HG03575 (cell line): Measurements from ENCODE around the gene ITPKB.

ENCODE experiments used
- ATAC-seq: cut with Tn5 transposase; IDR thresholded peaks from one replicate; pipeline ENCODE4 v1.9.1; 2021; ENCODE audit not compliant: unreplicated experiment, insufficient number of reproducible peaks, low FRiP score; ENCODE audit errors: extremely low read depth

ITPKB gene

DNA sequence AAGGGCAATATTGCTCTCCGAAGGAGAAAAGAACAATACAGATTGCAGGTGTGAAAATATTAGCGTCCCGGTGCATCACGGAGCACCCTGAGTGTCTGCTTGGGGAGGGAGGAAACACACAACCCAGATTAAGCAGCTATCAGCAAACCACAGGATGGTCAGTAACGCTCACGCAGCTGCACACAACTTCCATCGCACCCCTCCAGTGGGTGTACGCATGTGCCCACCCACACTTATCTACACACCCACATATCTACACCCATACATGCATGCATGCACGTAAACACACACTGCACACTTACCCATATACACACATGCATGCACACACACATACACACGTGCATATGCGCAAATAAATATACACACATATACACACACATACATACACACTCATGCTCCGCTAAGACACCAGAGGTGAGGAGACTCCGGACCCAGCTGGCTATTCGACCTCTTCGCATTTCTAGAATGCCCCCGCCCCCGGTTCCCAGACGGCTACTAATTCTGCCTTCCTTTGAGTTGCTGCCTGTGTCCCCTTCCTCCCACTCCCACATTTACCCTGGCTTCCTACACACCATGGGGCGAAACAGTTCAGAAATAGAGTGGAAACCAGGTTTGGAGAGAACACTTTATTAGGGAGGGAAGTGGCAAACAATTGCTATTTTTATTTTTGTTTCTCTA lies 26.2 kb downstream of the ITPKB start:
- no peak for ATAC-seq

DNA sequence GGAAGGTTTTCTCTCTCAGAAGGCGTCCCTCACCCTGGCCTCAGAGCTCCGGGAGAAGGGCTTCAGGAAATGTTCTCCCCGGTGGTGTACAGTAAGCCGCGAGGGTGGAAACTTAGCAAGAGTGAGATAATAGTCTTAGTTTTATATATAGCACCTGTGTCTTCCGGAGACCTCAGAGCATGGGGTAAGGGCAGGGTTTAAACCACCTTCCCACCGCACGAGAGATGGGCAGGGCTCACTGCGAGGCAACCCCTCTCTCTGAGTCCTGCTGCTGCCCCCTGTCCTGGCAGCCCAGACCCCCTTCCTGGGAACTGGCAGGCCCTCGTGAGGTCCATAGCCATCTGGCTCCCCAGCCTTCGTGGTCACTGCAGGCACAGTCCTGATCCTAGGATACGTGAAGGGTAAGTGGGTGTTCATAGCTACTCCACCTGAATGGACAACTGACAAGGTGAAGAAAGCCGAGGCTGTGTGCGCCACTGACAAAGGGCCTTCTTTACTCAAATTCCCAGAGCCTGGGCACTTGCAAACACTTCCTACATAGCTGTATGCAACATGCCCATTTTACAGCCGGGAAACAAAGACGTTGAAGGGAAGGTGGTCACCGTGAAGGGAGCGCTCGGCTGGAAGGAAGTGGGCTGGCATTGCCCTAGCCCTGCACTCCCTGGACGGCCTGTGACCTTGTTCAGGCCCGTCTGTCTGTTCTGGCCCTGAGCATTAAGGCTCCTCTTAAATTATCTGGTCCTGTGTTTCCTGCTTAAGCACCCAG lies 26.9 kb downstream of the ITPKB start:
- no peak for ATAC-seq

DNA sequence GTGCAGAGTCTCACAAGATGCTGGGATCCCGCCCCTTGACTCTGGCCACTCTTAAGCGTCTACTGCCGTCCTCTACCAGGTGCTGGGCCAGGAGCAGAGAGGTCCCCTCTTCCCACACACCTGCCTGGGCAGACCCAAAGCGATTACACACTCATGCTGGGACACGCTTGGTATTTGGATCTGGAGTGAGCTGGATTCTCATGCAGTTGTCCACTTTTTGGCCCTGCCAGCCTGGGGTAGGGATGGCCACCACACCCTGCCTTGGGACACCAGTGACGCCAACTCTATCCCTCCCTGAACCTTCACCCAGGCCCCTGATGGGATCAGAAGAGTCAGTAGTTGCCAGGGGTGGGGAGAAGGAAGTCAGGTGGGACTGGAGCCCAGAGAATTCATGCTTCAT lies 28.6 kb downstream of the ITPKB start:
- no peak for ATAC-seq

DNA sequence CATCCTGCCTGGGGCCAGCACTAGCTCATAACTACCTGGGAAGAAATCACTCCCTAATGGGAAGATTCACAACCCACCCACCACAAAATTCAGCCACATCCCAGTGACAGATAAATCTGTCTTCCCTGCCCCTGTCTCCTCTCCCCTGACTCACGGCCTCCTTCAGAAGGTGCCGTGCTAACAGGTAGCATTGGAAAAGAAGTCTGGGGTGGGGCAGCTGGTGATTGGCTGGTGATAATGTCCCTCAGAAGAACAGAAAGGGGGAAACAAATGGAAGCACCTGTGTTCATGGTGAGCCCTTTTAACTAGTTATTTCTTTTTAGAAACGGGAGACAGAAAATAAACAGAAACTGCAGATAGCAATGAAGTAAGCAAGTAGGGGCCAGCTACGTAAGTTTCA lies 29.1 kb downstream of the ITPKB start:
- ATAC-seq: no peak

DNA sequence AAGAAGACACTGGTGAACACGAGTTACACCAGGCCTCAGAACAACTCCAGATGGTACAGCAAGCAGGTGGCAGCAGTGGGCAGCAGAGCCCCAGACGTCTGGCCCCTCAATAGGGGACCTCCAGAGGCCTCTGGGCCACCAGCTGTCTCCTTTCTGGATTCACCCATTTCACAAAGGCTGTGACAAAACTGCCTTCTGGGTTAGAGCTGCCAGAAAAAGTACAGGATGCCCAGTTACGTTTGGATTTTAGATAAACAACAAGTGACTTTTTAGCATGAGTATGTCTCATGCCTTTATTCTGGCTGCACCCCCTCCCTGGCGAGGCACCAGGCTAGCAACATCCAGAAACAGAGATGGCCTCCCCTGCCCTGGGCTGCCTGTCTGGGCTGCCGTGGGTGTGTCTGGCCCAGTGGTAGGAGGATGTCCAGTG lies 30.1 kb downstream of the ITPKB start:
- ATAC-seq: no peak

DNA sequence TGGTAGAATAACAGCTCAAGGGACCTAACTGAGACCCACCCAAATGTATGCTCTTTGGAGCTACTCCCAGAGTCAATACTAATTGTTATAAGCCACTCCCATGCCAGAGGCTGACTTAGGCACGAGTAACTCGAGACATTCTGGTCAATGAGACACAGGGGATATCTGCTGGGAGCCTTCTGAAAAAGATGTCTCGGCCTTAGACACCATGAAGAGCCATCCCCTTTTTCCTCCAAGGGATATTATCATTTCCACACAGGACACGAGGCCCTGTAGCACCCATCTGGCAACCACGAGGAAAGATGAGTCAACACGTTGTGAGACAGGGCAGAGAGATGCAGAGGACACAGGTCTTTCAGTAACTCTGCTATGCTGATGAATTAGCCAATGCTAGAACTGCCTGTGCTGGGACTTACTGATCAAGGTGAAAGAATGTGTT lies 30.7 kb downstream of the ITPKB start:
- no peak for ATAC-seq

DNA sequence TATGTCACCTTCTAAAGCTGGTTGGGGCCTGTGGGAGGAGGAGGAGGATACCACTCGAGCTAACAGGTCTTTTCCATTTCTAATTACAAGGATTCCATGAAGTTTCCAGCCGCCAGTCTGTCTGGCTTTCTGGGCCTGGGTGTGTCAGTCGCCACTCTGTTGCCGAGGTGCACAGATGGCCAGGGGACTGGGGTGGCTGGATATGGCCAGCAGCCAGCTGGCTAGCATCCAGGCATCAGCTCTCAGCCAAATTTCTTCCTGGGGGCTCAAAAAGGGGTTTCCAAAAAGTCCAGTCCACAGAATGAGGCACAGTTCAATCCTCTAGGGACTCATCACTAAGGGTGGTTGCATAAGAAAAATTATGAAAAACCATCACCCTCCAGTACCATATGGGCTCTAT lies 32.4 kb downstream of the ITPKB start:
- ATAC-seq: no peak

DNA sequence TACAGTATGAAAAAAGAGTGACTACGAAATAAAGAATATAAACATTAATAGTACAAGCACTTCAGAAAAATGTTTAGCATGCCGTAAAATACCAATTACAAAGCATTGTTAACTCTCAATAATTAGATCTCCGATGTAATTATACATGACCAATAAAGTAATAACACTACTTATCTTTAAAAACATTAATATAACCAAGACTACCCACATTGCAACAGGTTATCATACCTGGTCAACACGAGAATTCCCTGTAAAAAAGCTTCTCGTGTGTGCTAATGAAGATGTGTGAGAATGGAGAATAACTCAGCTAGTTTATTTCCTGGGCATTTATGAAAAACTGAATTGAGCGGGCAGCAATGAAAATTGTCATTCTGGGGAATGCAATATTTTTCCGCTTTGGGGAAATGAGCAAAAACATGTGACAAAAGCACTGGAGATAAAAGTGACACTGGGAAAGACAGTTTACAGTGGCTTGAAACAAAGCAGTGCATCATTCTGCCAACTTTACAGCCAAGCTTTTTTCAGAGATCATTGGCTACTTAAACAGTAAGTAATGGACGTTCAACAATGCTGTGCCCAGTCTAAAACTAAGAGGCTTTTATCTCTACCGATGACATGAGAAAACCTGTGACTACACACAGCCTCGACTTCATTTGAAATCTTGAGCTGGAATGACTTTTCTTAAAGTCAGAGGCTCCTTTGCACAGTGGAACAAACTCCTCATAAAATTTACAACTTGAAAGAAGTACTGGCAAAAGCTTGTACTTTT lies 34.7 kb downstream of the ITPKB start:
- ATAC-seq: no peak

DNA sequence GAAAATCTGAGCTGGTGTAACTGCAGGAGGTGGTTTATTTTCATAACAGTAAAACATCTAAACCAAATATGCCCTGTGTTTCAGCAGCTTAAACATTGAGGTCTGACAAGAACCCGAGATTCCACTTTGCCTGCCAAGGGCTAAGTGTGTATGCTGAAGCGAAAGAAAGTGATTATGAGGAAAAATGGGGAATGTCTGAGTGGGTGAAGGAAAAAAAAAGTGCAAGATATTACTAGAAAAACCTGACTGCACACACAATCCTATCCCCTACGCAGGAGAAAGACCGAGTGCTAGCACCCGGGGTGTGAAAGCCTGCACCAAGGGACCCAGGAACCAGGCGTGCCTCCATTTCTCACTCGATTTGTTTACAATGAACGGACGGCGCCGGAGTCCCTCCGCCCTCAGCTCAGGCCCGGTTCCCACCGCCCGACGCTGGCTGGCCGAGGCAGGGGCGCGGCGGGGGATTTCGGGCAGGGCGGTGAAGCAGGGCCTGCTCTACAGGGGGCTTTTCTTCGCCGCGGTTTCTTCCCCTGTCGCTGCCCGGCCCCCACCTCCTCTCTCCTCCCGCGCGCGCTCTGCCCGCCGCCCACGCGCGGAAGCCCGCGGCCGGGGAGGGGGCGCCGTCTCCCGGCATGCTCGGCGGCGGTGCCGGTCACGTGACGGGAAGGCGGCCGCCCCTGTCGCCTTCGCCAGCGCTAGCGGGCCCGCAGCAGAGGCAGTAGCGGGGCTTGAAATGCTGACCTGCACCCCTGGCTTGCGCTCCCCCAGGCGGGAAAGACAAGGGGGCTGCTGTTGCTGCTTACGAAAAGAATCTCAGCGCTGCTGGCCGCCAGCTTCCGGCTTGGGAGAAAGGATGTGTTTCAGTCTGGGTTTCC lies 35.9 kb downstream of the ITPKB start:
- no peak for ATAC-seq

DNA sequence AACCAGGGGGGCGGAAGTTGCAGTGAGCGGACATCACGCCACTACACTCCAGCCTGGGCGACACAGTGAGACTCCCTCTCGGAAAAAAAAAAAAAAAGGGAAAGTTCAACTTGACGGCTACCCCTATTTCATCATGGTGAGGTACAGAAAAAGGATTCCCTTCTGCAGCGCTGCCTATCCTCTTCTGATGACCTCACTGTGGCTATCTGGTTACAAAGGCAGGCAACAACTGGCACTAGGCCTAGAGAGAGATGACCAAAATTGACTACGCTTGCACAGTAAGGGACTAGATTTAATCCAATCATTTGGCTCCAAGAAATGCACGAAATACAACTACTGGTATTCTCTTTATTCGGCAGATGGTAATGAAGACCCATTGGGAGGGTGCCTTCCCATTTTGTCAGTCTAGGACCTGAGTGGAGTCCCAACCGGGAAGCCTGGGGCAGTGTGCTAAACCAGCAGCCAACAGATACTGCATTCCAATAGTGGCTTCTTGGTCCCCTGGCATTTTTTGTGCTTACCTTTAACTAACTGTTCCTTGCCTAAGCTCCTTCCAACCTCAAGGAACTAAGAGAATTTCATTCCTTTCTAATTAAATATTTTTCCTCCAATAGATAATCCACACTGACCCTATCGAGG lies 36.6 kb downstream of the ITPKB start:
- no peak for ATAC-seq

DNA sequence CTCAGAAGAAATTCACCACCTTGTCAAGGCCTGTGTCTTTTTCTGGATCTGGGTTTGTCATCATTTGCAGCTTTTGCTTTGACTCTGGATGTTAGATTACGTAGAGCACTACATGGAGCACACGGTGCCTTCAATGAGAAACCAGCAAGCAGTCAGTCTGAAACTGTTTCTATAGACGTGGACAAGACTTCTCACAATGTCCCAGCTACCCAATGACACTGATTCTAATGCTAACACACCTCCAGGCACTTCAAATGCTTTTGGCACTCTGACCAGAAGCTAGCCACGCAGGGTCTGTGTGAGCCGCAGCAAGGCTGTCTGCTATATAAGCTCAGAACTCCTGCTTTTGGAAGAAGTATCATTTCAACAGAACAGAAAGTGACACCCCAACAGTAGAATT lies 38.2 kb downstream of the ITPKB start:
- no peak for ATAC-seq

DNA sequence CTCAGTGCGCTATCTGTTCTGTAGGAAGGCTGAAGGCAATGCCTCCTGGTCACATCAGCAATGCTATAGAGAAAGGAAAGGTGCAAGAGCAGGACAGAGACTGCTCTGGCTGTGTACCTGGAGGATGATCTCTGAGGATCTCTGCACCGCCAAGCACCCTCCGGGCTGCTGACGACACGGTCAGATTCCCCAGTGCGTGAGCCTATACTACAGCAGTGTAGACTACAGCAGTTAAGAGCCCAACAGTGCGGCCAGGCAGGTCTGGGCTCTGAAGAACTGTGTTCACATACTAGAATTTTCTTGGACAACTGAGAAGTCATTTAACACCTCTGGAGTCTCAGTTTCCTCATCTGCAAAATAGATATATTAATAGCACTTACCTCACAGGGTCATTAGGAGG lies 39.9 kb downstream of the ITPKB start:
- no peak for ATAC-seq

DNA sequence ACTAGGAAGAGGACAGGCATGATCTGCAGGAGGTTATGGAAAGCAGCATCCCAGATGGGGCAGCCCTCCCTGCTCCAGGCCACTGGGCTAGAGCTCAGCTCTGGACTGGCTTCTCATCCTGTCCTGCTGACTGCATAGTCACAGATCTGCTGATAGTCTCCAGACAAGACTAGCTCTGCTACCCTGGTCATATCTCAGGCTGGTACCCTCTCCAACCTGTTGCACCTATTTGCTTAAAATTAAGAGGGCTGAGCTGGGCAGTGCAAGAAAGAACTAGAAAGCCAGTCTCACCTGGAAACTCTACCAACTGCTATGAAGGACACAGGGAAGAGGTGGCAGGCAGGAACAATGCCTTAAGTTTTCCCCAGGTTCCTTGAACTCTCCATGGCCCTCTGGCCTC lies 40.4 kb downstream of the ITPKB start:
- ATAC-seq: no peak

DNA sequence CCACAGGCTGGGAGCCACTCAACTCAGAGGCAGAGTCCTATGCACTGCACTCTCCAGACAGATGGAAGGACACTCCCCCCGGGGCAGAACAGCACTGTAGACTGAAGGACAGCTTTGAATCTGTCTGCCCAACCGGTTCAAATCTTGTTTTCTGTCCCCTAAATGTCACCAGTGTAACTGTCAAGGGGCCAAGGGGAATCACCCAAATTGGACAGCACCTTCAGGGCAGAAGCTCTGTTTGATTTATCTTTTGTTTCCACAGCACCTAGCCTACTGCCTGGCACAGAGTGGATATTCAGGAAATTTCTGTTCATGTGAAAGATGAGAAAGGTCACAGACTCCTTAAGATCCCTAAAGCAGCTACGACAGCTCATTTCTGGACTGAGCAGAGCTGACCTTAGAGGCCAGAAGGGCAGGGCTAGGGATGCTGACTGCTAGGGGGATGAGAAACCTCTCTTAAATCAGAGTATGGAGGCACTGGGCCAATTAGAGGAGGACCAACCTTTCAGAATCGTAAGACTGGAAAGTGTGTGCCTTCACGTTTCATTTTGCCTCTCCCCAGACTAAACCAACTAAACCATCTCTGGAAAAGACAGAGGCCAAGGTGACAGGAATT lies 41.0 kb downstream of the ITPKB start:
- ATAC-seq: no peak

DNA sequence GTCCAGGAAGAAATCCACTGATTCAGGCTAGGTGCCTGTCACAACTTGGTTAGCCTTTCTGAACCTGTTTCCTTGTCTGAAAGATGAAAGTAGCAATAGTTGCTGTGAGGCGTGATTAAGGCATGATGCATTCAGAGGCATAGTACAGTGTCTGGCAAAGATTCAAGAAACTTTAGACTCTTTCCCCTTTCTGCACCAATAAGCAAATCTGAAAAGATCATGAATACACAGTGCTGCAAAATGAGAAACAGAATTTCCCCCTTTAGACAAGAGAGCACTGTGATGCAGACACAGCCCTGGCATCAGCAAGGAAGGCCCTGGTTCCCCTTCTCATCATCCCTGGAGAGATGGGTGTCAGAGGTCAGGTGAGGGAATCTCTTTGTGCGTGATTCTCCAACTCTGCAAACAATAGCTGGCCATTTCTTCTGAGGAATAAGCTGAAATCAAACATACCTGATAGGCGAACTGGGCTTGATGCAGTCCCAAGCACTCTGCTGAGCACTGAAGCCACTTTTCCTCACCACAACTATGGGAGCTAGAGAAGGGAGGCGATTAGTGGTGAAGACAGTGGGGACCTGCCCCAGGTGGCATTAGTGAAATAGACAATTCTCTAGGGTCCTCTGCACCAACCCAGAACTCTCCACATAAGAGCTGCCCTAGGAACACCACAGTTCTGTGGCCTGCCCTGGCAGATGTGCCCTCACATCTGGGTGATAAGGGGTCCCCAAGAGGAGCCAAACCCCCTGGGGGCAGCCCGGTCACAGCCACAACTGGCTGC lies 41.7 kb downstream of the ITPKB start:
- peak; percentile 74 for ATAC-seq

DNA sequence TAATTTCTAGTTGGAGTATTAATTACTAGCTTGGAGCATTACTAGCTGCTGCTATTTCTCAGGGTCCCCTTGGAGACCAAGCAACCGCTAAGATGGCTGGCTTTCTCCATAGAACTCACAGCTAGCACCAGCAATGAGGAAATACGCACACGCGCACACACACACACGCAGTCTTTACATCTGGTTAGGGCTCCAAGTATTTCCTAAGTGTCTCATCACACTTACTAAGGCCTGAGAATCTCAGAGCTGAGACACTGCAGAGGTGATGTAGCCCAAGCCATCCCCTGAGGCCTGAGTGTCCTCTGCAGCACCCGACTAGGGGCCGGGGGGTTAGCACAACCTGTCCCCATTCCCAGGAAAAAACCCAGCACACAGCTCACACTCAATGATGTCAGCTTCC lies 42.5 kb downstream of the ITPKB start:
- no peak for ATAC-seq

DNA sequence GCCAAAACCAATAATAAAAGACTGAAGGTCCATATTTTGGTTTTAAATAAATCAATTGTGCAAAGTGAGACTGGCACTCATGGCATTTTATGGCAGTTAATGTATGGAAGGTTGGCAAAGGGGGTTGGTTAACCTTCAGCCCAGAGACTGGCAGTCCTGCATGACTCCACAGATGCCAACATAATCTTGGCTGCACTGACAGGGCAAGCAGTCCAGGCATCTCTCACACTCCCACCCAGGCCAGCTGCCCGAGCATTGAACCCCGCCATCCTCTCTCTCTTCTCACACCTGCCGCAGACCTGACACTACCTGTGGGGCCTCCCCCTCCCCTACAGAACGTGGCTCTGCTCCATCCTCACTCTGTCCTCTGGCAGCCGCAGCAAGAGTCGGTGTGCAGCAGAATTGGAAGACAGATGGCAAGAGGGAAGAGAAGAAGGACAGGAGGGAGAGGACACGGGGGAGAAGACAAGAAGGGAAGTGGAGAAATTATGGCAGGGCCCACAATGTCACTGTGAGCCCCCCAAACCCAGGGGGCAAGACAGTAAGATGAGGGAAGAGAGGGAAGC lies 43.7 kb downstream of the ITPKB start:
- ATAC-seq: no peak
